ENCODE measurements around the gene STX4.

Gene STX4

GRCh38 chr16:31086629-31086906 is 53.2 kb downstream of the STX4 start:
- Histone ChIP-seq H3K9me2 (ENCODE audit: low read depth, low read length) (no peaks in the 10 kb centered on the region), H3F3A (ENCODE audit: insufficient read depth, low read length) (no peaks in the 10 kb centered on the region), H4K20me1 (ENCODE audit: insufficient read depth, low read length) (no peaks in the 10 kb centered on the region), H3K9me3 (ENCODE audit: low read length) (no peaks in the 10 kb centered on the region), H3K9ac (ENCODE audit: low read length) (no peak overlapping the region), H3K4me1 (ENCODE audit: insufficient read depth, low read length, severe bottlenecking) (no peaks in the 10 kb centered on the region), H2AFZ (ENCODE audit: low read length) (no peak overlapping the region), H3K36me3 (ENCODE audit: insufficient read depth, low read length) (peaks cover 31% of the 10 kb centered on the region; the same call in 1 of the 2 replicates), H3K79me2 (ENCODE audit: insufficient read depth, low read length) (no peaks in the 10 kb centered on the region), H3K4me2 (ENCODE audit: low read length) (no peak overlapping the region), H3K27ac (ENCODE audit: low read depth, low read length, poor library complexity, severe bottlenecking) (no peak overlapping the region), H3K4me3 (ENCODE audit: low read depth, low read length, poor library complexity, severe bottlenecking) (no peak overlapping the region), H3K27me3 (ENCODE audit: insufficient read depth, low read length) (no peaks in the 10 kb centered on the region)
- TF ChIP-seq EZH2 (IDR thresholded peaks at IDR 0.05; ENCODE audit: borderline replicate concordance, low read length): no peak
- TF ChIP-seq CTCF (IDR thresholded peaks at IDR 0.05; ENCODE audit: low read length): no peak

- Histone ChIP-seq H3K9me2 (ENCODE audit: low read depth, low read length) (no peaks in the 10 kb centered on the region), H4K20me1 (ENCODE audit: insufficient read depth, low read length) (no peaks in the 10 kb centered on the region), H2AFZ (ENCODE audit: low read length) (no peak overlapping the region), H3K4me3 (ENCODE audit: low read depth, low read length, poor library complexity, severe bottlenecking) (no peak overlapping the region), H3K79me2 (ENCODE audit: insufficient read depth, low read length) (no peaks in the 10 kb centered on the region), H3K9me3 (ENCODE audit: low read length) (no peaks in the 10 kb centered on the region), H3F3A (ENCODE audit: insufficient read depth, low read length) (no peaks in the 10 kb centered on the region), H3K4me1 (ENCODE audit: insufficient read depth, low read length, severe bottlenecking) (no peaks in the 10 kb centered on the region), H3K9ac (ENCODE audit: low read length) (no peak overlapping the region), H3K27me3 (ENCODE audit: insufficient read depth, low read length) (no peaks in the 10 kb centered on the region), H3K36me3 (ENCODE audit: insufficient read depth, low read length) (peaks cover 29% of the 10 kb centered on the region; the same call in 1 of the 2 replicates), H3K4me2 (ENCODE audit: low read length) (no peak overlapping the region), H3K27ac (ENCODE audit: low read depth, low read length, poor library complexity, severe bottlenecking) (no peak overlapping the region)
- TF ChIP-seq EZH2 (IDR thresholded peaks at IDR 0.05; ENCODE audit: borderline replicate concordance, low read length) (no peak), CTCF (IDR thresholded peaks at IDR 0.05; ENCODE audit: low read length) (no peak)
These were observed 54.1 kb downstream of the STX4 start for GRCh38 chr16:31087481-31087880.

GRCh38 chr16:31087971-31088370 is 54.6 kb downstream of the STX4 start:
- no peak overlapping the region for H3K4me3 ChIP-seq (ENCODE audit: low read depth, low read length, poor library complexity, severe bottlenecking)
- no peaks in the 10 kb centered on the region for H3K9me2 ChIP-seq (ENCODE audit: low read depth, low read length)
- peaks cover 29% of the 10 kb centered on the region; the same call in 1 of the 2 replicates for H3K36me3 ChIP-seq (ENCODE audit: insufficient read depth, low read length)
- no peaks in the 10 kb centered on the region for H3K27me3 ChIP-seq (ENCODE audit: insufficient read depth, low read length)
- H3K27ac ChIP-seq (ENCODE audit: low read depth, low read length, poor library complexity, severe bottlenecking): no peak overlapping the region
- H3K9me3 ChIP-seq (ENCODE audit: low read length): no peaks in the 10 kb centered on the region
- TF ChIP-seq EZH2 (IDR thresholded peaks at IDR 0.05; ENCODE audit: borderline replicate concordance, low read length) (no peak), CTCF (IDR thresholded peaks at IDR 0.05; ENCODE audit: low read length) (no peak)
- H3K9ac ChIP-seq (ENCODE audit: low read length): no peak overlapping the region
- no peaks in the 10 kb centered on the region for H3K79me2 ChIP-seq (ENCODE audit: insufficient read depth, low read length)
- no peak overlapping the region for H3K4me2 ChIP-seq (ENCODE audit: low read length)
- no peaks in the 10 kb centered on the region for H3F3A ChIP-seq (ENCODE audit: insufficient read depth, low read length)
- no peaks in the 10 kb centered on the region for H3K4me1 ChIP-seq (ENCODE audit: insufficient read depth, low read length, severe bottlenecking)
- no peak overlapping the region for H2AFZ ChIP-seq (ENCODE audit: low read length)
- no peaks in the 10 kb centered on the region for H4K20me1 ChIP-seq (ENCODE audit: insufficient read depth, low read length)

Measured in OCI-LY1 (cell line).